Measurements from ENCODE around the gene PTX4. TPM values are rescaled to one million over a fixed set of nuclear protein-coding genes. Genes with fewer than 3 reads are reported as not detected.

PTX4 gene
- total and polyA plus RNA-seq, 2 donors (not counting 3 experiments of a cell fraction or from before 2014, with no cell fraction given): 0.31 TPM; not detected in 1

DNA sequence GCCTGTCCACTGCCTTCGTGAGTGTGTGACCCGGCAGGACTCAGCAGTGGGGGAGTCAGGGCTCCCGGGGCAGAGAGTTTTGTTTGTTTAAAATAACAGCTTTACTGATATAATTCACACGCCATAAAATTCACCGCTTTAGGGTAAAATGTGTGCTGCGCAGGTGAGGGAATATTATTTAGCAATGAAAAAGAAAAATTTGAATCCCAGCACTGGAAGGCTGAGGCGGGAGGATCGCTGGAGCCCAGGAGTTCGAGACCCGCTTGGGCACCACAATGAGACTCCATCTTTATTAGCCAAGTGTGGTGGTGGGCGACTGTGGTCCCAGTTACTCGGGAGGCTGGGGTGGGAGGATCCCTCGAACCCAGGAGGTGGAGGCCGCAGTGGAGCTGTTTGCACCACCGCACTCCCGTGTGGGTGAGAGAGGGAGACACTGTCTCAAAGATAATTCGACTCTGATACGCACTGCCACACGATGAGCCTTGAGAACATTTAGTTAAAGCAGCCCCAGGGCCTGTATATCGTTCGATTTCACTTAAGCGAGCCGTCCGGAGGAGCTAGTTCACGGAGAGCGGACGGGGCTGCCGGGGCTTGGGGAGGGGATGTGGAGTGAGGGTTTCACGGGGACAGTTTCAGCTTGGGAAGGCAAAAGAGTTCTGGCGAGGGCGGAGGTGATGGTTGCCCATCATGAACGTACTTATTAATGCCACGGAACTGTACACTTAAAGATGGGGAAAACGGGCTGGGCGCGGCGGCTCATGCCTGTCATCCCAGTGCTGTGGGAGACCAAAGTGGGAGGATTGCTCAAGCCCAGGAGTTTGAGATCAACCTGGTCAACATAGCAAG lies 14.6 kb upstream of the PTX4 start:
- no TSS peak for BruUV-seq (replicated peaks)
- DNase-seq (ENCODE audit: low read depth, low spot score) (no peak), FAIRE-seq (no peak)
- Histone ChIP-seq H4K20me1 (replicated peaks; ENCODE audit: control insufficient read depth, extremely low read depth, insufficient read depth, low read length) (no peaks in the 10 kb centered on the region), H3K4me1 (ENCODE audit: control insufficient read depth, extremely low read depth, insufficient read depth, low read length) (no peaks in the 10 kb centered on the region), H3K36me3 (ENCODE audit: control insufficient read depth in 2 of 2, extremely low read depth in 1 of 2, insufficient read depth in 2 of 2, low read length in 2 of 2) (peaks cover 7 to 33% of the 10 kb centered on the region in 2 experiments), H2AFZ (ENCODE audit: low read depth, low read length) (no peak overlapping the region), H3K27ac (ENCODE audit: insufficient read depth, low read depth, low read length) (no peak overlapping the region), H3K27me3 (ENCODE audit: control insufficient read depth in 2 of 2, insufficient read depth in 2 of 2, low read length in 2 of 2) (no peaks in the 10 kb centered on the region), H3K9ac (replicated peaks; ENCODE audit: extremely low read depth, insufficient read depth, low read length) (no peak overlapping the region), H3K4me3 (replicated peaks in 1 of 3; ENCODE audit: insufficient read depth in 1 of 3, low read depth in 1 of 3, low read length in 3 of 3) (no peak overlapping the region), H3K9me3 (replicated peaks; ENCODE audit: control insufficient read depth, insufficient read depth, low read length) (no peaks in the 10 kb centered on the region), H3K79me2 (ENCODE audit: control insufficient read depth, insufficient read depth, low read length) (no peaks in the 10 kb centered on the region), H3K4me2 (ENCODE audit: insufficient read depth, low read length) (no peak overlapping the region), H3K9me1 (replicated peaks; ENCODE audit: control insufficient read depth, extremely low read depth, insufficient read depth, low read length) (no peaks in the 10 kb centered on the region)
- ChIA-PET CTCF (no interaction called here), POLR2A (no interaction called here)
- dilution Hi-C loops (cut with MboI; ENCODE audit: extremely low pct_ligation_motif_present, low sequenced_read_pairs): no loop called here
- TF ChIP-seq FOS (IDR thresholded peaks at IDR 0.05; ENCODE audit: borderline replicate concordance, insufficient read depth, low read length) (no peak), POLR2A (IDR thresholded peaks at IDR 0.05; ENCODE audit: low read depth, low read length) (no peak), JUN (IDR thresholded peaks at IDR 0.05; ENCODE audit: borderline replicate concordance, insufficient read depth, insufficient read length, low read depth) (no peak), POLR2AphosphoS5 (IDR thresholded peaks at IDR 0.05; ENCODE audit: insufficient read depth, low read depth, low read length) (no peak), GATA2 (IDR thresholded peaks at IDR 0.05; ENCODE audit: insufficient read depth, insufficient read length, low read depth, low read length) (no peak), CTCF (IDR thresholded peaks at IDR 0.05; ENCODE audit: extremely low read depth in 1 of 2, insufficient read depth in 1 of 2, low read depth in 1 of 2, low read length in 2 of 2) (no peak), MYC (IDR thresholded peaks at IDR 0.05; ENCODE audit: low read depth, low read length) (no peak), EZH2 (IDR thresholded peaks at IDR 0.05; ENCODE audit: borderline replicate concordance, low read depth, low read length, severe bottlenecking) (no peak)
- TF ChIP-seq, protein P1, sequence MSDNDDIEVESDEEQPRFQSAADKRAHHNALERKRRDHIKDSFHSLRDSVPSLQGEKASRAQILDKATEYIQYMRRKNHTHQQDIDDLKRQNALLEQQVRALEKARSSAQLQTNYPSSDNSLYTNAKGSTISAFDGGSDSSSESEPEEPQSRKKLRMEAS (IDR thresholded peaks at IDR 0.05; ENCODE audit: insufficient read depth, insufficient read length): no peak
- intact Hi-C loops (cut with micrococcal nuclease): no loop called here

Data from endothelial cell of umbilical vein (primary cell).